K562 (cell line): ENCODE results near the gene CCNY.

Source experiments
- EP300 ChIP-seq: IDR thresholded peaks from 2 replicates; pipeline ENCODE4 v1.6.1; 2012; ENCODE audit warnings: low read length, improper control_type of control experiment
- EZH2 ChIP-seq: IDR thresholded peaks from 2 replicates; pipeline ENCODE4 v1.6.1; 2012; ENCODE audit warnings: low read depth, mild to moderate bottlenecking, inconsistent platforms, low read length, borderline replicate concordance
- MAX ChIP-seq: sonication (generic); formaldehyde crosslinking; IDR thresholded peaks from 2 replicates; pipeline ENCODE4 v1.9.0; 2022; ENCODE audit warnings: mild to moderate bottlenecking, missing genetic modification reagents
- RNF2 ChIP-seq: sonication (generic); IDR thresholded peaks from 2 replicates; pipeline ENCODE4 v1.6.1; 2016
- SIX5 ChIP-seq, 2 experiments: IDR thresholded peaks; 2 replicates each; pipeline ENCODE4 v1.6.1; 2011; ENCODE audit warnings: low read length in 2 of 2, borderline replicate concordance in 1 of 2, low read depth in 1 of 2, mild to moderate bottlenecking in 1 of 2, moderate library complexity in 1 of 2; ENCODE audit not compliant: insufficient read depth in 1 of 2
- TEAD2 ChIP-seq: fragments of 450-650 bp; IDR thresholded peaks from 2 replicates; pipeline ENCODE4 v1.6.1; 2016; ENCODE audit warnings: missing genetic modification characterization, control low read depth, missing compliant biosample characterization
- ZKSCAN1 ChIP-seq: fragments of 150-350 bp; IDR thresholded peaks from 2 replicates; pipeline ENCODE4 v1.6.1; 2016; ENCODE audit warnings: low read depth, low read length
- ZNF75A ChIP-seq: fragments of 450-650 bp; formaldehyde crosslinking; IDR thresholded peaks from 2 replicates; pipeline ENCODE4 v1.4.0; 2020; ENCODE audit warnings: mild to moderate bottlenecking

DNA sequence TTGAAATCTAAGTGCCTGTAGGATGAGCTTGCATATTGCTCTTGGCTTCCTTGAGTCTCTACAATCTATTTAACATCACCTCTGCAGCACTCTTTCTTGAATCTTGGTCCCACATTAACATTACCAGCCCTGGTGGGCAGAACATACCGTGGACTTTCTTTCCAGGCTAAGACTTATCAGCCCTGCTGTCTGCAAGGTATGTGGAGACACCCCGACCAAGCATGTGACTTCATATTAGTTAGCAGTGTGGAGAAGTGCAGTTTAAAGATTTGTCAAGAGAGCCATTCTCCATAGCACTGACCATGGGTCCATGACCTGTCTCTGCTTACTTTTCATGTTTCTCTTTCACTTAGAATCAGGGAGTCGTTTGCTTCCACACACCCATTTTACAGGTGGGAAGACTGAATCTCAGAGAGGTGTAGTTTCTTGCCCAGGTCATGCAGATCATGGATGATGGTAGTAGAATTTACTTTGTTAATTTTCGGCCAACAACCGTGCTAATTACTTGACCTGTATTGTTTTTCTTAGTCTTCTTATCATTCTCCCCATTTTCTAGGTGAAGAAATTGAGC is 6.0 kb downstream of the CCNY start:
- TF ChIP-seq SIX5 (IDR thresholded peaks at IDR 0.05; ENCODE audit: borderline replicate concordance in 1 of 2, insufficient read depth in 1 of 2, low read depth in 1 of 2, low read length in 2 of 2) = no peak
- TF ChIP-seq ZKSCAN1 = no peak
- no peak for TF ChIP-seq MAX (CRISPR knock-in tag)
- TF ChIP-seq ZNF75A (CRISPR knock-in tag) = no peak
- no peak for TF ChIP-seq EP300
- TF ChIP-seq RNF2 = no peak
- TF ChIP-seq EZH2 = no peak
- TF ChIP-seq TEAD2 (tag) = no peak
